ENCODE data around the gene KLHL36.
"Not testable (repeated sequence)": the region's sequence is repeated elsewhere in the genome, so short reads cannot be mapped to it uniquely, and the experiment has no call there.

- not testable (repeated sequence) for TF ChIP-seq CTCF (IDR thresholded peaks at IDR 0.05; ENCODE audit: insufficient read depth, low read depth, low read length); EZH2 (IDR thresholded peaks at IDR 0.05; ENCODE audit: insufficient read depth, low read length)
Observed at GRCh38 chr16:84620913-84621312, 27.4 kb upstream of the KLHL36 start.
